DND-41 (cell line): ENCODE measurements around the gene PDHB.

ENCODE experiments used
- ATAC-seq: fragments of 200-7000 bp; cut with Tn5 transposase; 3 replicates; pipeline ENCODE4 v1.9.1; 2021; ENCODE audit warnings: low read depth; ENCODE audit not compliant: insufficient read depth
- DNase-seq: peaks from one replicate; pipeline ENCODE4 v3.0.0-alpha.2; 2020
- H2AFZ ChIP-seq: 2 replicates; pipeline ENCODE4 v1.6.0; 2012; ENCODE audit warnings: low read depth, low read length
- H3K27ac ChIP-seq: 2 replicates; pipeline ENCODE4 v1.5.1; 2012; ENCODE audit warnings: low read length, inconsistent platforms
- H3K27me3 ChIP-seq: fragments of 200-600 bp; sonication (generic); 2 replicates; pipeline ENCODE4 v1.6.0; 2012; ENCODE audit warnings: low read length, mild to moderate bottlenecking, inconsistent platforms; ENCODE audit not compliant: insufficient read depth, poor library complexity
- H3K36me3 ChIP-seq: 2 replicates; pipeline ENCODE4 v1.5.1; 2012; ENCODE audit warnings: low read length, inconsistent platforms; ENCODE audit not compliant: insufficient read depth
- H3K4me1 ChIP-seq: 2 replicates; pipeline ENCODE4 v1.5.1; 2012; ENCODE audit warnings: mild to moderate bottlenecking, low read length; ENCODE audit not compliant: insufficient read depth
- H3K4me2 ChIP-seq: 2 replicates; pipeline ENCODE4 v1.6.0; 2012; ENCODE audit warnings: mild to moderate bottlenecking, moderate library complexity, low read length, inconsistent platforms; ENCODE audit not compliant: insufficient read depth
- H3K4me3 ChIP-seq, 2 experiments: fragments of 200-600 bp in 1 of 2; shearing (Covaris generic) in 1 of 2; 2 replicates each; pipeline ENCODE4 v1.5.1; 2012 to 2016; ENCODE audit warnings: inconsistent platforms in 2 of 2, low read length in 2 of 2, mild to moderate bottlenecking in 2 of 2, low read depth in 1 of 2, moderate library complexity in 1 of 2
- H3K79me2 ChIP-seq: 2 replicates; pipeline ENCODE4 v1.6.0; 2012; ENCODE audit warnings: low read length, inconsistent platforms; ENCODE audit not compliant: insufficient read depth
- H3K9ac ChIP-seq: 2 replicates; pipeline ENCODE4 v1.6.0; 2012; ENCODE audit warnings: low read depth, mild to moderate bottlenecking, inconsistent platforms, low read length, moderate library complexity
- H3K9me3 ChIP-seq: 2 replicates; pipeline ENCODE4 v1.5.1; 2012; ENCODE audit warnings: low read length, moderate library complexity, mild to moderate bottlenecking, inconsistent platforms; ENCODE audit not compliant: insufficient read depth, severe bottlenecking
- H4K20me1 ChIP-seq: 2 replicates; pipeline ENCODE4 v1.6.0; 2012; ENCODE audit warnings: low read length; ENCODE audit not compliant: insufficient read depth
- CTCF ChIP-seq: IDR thresholded peaks from 2 replicates; pipeline ENCODE4 v1.5.1; 2012; ENCODE audit warnings: borderline replicate concordance, low read length, moderate library complexity, mild to moderate bottlenecking; ENCODE audit not compliant: poor library complexity, severe bottlenecking; ENCODE audit errors: extremely low read depth
- EZH2 ChIP-seq: IDR thresholded peaks from 3 replicates; pipeline ENCODE4 v1.6.1; 2012; ENCODE audit warnings: borderline replicate concordance, low read depth, mild to moderate bottlenecking, moderate library complexity, low read length, inconsistent platforms; ENCODE audit not compliant: severe bottlenecking

PDHB gene

DNA sequence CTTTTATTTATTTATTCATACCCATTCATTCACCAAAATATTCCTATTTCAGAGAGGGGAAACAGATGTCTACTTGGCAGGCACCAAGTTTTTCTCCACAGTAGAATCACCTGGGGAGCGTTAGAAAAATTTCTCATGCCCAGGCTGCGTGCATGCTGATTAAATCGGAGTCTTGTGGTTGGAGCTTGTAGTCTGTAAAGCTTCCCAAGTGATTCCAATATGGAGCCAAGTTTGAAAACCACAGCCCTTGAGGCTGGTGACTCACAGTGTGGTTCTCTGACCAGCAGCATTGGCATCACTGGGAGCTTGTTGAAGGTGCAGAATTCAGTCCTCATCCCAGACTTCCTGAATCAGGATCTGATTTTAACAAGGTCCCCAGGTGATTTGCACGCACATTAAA is 49.7 kb downstream of the PDHB start:
- TF ChIP-seq CTCF (no peak), EZH2 (no peak)
- no peak overlapping the region for H3K9ac ChIP-seq

GRCh38 chr3:58383476-58383875 is 50.2 kb downstream of the PDHB start:
- Histone ChIP-seq H3K9ac (no peak overlapping the region), H4K20me1 (peaks cover 13% of the 10 kb centered on the region; the same call in 1 of the 2 replicates), H3K9me3 (no peaks in the 10 kb centered on the region), H3K36me3 (peaks cover 58% of the 10 kb centered on the region), H3K4me1 (no peaks in the 10 kb centered on the region), H3K79me2 (peaks cover 35% of the 10 kb centered on the region), H2AFZ (no peak overlapping the region), H3K27ac (no peak overlapping the region), H3K27me3 (no peaks in the 10 kb centered on the region), H3K4me2 (no peak overlapping the region), H3K4me3 (no peak overlapping the region)
- no peak for TF ChIP-seq EZH2
- TF ChIP-seq CTCF = no peak
- ATAC-seq (no peak), DNase-seq (no peak)

More for the DNA sequence above, 49.7 kb downstream of the PDHB start:
- no peaks in the 10 kb centered on the region for H3K4me1 ChIP-seq
- ATAC-seq = 0 out of 3 replicates have a peak, but pooled peaks have one; percentile 29
- H3K79me2 ChIP-seq = peaks cover 35% of the 10 kb centered on the region
- H3K9me3 ChIP-seq = no peaks in the 10 kb centered on the region
- no peak for DNase-seq
- H2AFZ ChIP-seq = no peak overlapping the region
- no peak overlapping the region for H3K4me2 ChIP-seq
- H3K27me3 ChIP-seq = no peaks in the 10 kb centered on the region
- no peak overlapping the region for H3K27ac ChIP-seq
- H3K36me3 ChIP-seq = peaks cover 62% of the 10 kb centered on the region
- peaks cover 13% of the 10 kb centered on the region; the same call in 1 of the 2 replicates for H4K20me1 ChIP-seq
- no peak overlapping the region for H3K4me3 ChIP-seq

- H3K4me1 ChIP-seq = no peaks in the 10 kb centered on the region
- no peak overlapping the region for H3K4me3 ChIP-seq
- H3K36me3 ChIP-seq = peaks cover 34% of the 10 kb centered on the region
- H3K4me2 ChIP-seq = no peak overlapping the region
- no peak overlapping the region for H3K9ac ChIP-seq
- DNase-seq (no peak), ATAC-seq (no peak)
- no peaks in the 10 kb centered on the region; the same call in 1 of the 2 replicates for H4K20me1 ChIP-seq
- no peaks in the 10 kb centered on the region for H3K27me3 ChIP-seq
- no peaks in the 10 kb centered on the region for H3K9me3 ChIP-seq
- no peak overlapping the region for H3K27ac ChIP-seq
- TF ChIP-seq CTCF = no peak
- no peak for TF ChIP-seq EZH2
- H3K79me2 ChIP-seq = peaks cover 36% of the 10 kb centered on the region
- H2AFZ ChIP-seq = no peak overlapping the region
Measured at GRCh38 chr3:58379351-58380073, 54.1 kb downstream of the PDHB start.
